ENCODE results near the gene IER3IP1.
A peak's percentile ranks its signal among the peaks of the same experiment; 100 is the strongest.
"Not testable (repeated sequence)": the region's sequence is repeated elsewhere in the genome, so short reads cannot be mapped to it uniquely, and the experiment has no call there.

IER3IP1 gene, protein sequence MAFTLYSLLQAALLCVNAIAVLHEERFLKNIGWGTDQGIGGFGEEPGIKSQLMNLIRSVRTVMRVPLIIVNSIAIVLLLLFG

DNA sequence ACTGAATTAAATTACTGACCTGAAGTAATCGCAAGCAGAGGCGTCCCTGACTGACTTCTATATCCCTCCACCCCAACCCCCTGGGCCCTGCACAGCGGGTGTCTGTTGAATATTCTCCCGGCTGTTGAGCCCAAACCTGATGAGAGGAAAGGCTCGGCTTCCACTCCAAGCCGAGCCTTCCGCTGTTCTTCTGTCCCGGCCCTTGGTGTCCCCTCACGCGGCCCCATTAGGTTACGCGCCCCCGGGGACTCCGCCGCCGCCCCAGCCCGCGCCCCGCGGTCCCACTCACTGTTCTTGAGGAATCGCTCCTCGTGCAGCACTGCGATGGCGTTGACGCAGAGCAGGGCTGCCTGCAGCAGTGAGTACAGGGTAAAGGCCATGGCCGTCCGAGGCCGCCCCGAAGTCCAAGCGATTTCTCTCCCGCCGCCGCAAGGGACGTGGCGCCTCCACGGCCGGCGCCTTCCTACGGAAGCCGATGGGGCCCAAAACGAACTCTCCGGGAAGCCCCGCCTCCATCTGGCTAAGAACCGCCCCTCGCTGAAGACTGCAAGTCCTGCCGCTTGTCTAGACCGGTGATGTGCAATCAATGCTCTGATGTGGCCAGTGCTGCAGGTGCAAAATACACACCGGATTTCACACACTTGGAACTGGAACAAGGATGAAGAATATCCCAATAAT lies at the start of gene IER3IP1:
IER3IP1 (minus strand) TSS at position 467 of the 678 bp plus-strand sequence; CDS start at position 380, 87 bp downstream.
- intact Hi-C loops (cut with micrococcal nuclease), result loop anchor here (1.0 kb wide), 1 partner anchor 26 kb away; the partner anchor contains the start of gene HDHD2
- peaks cover 10% of the 10 kb centered on the region for H3K27me3 Mint-ChIP-seq
- H3K4me1 Mint-ChIP-seq (ENCODE audit: low read depth), result no peaks in the 10 kb centered on the region
- peaks cover 2% of the 10 kb centered on the region for H3K9me3 Mint-ChIP-seq
- no peak within 1 kb of the TSS for H3K27ac Mint-ChIP-seq
- peaks cover 7% of the 10 kb centered on the region for H3K36me3 Mint-ChIP-seq (ENCODE audit: low read depth)
- H3K4me3 Mint-ChIP-seq, result no peak within 1 kb of the TSS

DNA sequence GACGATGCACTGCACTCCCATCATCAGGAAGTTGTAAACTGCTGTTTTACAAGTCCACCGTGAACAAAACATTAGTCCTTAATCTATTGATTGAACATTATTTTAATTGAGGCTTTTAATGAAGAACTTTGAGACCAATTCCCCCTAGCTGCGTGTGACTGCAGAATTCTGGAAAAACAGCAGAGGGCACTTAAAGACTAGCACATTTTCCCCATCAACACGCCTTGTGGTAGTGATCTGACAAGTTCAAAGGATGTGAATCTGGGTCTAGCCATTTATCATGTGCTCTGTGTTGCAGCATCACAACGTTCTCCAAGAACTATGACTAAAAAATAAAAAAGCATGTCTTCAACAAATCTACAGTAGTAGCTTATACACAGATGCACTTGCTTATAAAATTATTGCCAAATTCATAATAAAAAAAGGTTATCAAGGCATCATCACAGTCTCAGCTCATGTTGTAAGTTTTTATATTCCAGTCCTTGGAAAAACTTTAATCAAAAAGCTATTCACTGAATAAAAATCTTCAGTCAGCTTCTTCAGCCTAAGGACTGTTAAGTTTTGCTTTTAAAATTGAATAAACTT lies 39.5 kb upstream of the IER3IP1 start:
- H3K4me3 Mint-ChIP-seq, result no peak overlapping the region
- no peaks in the 10 kb centered on the region for H3K9me3 Mint-ChIP-seq
- H3K27ac Mint-ChIP-seq, result no peak overlapping the region
- intact Hi-C loops (cut with micrococcal nuclease), result no loop called here
- H3K4me1 Mint-ChIP-seq (ENCODE audit: low read depth), result no peaks in the 10 kb centered on the region
- H3K36me3 Mint-ChIP-seq (ENCODE audit: low read depth), result no peaks in the 10 kb centered on the region
- H3K27me3 Mint-ChIP-seq, result peaks cover 20% of the 10 kb centered on the region

DNA sequence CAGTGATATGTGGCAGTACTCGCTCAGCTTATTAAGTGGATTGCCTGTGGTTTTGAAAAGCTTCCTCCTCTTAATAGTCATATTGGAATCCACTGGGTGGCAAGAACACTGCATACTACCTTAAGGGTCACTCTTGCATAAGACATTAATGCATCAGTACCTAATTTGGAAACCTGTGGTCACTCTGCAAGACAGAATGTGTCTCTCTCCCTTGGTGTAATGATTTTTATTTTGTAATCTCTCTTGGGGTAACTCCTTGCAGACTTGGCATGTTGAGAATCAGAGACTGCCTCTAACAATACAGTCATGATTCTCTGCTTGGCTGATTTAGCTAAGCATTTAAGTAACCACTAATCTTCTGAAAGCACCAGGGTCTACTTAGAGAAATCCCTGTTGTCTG lies 33.0 kb upstream of the IER3IP1 start:
- intact Hi-C loops (cut with micrococcal nuclease), result no loop called here
- Mint-ChIP-seq H3K9me3 (no peaks in the 10 kb centered on the region), H3K27me3 (peaks cover 28% of the 10 kb centered on the region), H3K27ac (no peak overlapping the region), H3K4me1 (ENCODE audit: low read depth) (no peaks in the 10 kb centered on the region), H3K4me3 (no peak overlapping the region), H3K36me3 (ENCODE audit: low read depth) (no peaks in the 10 kb centered on the region)

DNA sequence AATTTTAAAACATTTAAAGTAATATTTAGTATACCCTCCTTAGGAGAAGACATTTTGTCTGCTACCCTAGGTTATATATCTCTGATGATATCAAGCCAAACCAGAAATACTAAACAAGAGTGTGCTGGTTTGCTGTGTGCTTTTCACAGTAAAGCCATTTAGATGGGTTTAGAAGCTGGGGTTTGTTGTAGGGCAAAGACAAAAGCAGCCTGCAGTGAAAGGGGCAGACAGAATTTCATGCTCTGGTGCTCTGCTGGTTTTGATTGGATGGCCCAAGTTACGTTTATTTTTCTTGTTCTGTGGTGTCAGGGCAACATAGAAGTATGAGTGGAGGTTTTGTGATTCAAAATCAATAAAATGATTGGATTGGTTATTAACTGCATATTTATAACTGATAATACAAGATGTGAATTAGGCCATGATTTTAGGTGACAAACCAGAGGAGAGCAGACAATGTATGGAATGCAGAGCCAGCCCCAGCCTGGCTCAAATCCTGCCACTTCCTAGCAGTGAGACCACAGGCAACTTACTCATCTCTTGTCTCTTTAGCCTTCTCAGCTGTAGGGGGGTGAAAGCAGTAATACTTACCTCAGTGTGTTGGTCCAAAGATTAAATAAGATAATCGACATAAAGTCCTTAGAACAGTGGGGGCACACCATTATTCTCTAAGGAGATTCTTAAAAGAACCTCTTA lies 30.9 kb upstream of the IER3IP1 start:
- no peak overlapping the region for H3K27ac Mint-ChIP-seq
- no peaks in the 10 kb centered on the region for H3K9me3 Mint-ChIP-seq
- H3K4me3 Mint-ChIP-seq, result no peak overlapping the region
- no peaks in the 10 kb centered on the region for H3K36me3 Mint-ChIP-seq (ENCODE audit: low read depth)
- H3K4me1 Mint-ChIP-seq (ENCODE audit: low read depth), result no peaks in the 10 kb centered on the region
- H3K27me3 Mint-ChIP-seq, result peaks cover 22% of the 10 kb centered on the region
- intact Hi-C loops (cut with micrococcal nuclease), result no loop called here

DNA sequence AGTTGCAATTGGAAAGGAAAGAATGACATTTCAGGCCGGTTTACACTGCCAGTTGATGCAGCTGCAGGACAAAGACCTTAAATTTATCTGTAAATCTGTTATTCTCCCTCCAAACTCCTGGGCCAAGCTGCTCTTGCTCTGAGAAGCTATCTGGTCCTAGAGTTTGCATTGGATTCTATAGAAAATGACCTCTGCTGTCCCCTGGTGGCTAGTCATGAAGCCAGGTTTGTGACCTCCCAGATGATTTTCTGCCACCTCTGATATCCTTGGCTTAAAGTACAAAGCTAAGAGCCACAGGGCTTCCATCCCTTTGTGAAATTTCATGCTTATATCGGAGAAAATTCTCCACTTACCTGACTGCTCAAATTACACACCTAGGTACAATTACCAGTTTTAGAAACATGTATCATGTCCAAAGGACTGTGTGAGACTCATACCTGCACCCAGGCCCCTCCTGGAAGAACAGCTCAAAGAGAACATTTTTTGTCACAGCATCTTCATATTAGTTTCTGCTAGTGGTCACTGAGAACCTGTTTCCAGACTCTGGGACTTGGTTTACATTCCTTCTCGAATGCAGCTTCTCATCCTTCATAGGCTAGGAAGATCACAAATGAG lies 28.9 kb upstream of the IER3IP1 start:
- Mint-ChIP-seq H3K27me3 (peaks cover 23% of the 10 kb centered on the region), H3K36me3 (ENCODE audit: low read depth) (no peaks in the 10 kb centered on the region), H3K27ac (no peak overlapping the region), H3K9me3 (no peaks in the 10 kb centered on the region), H3K4me1 (ENCODE audit: low read depth) (no peaks in the 10 kb centered on the region), H3K4me3 (no peak overlapping the region)
- intact Hi-C loops (cut with micrococcal nuclease), result loop anchor here (1.0 to 2.0 kb wide), 2 partner anchors 104 to 155 kb away; no protein-coding TSS in a partner anchor

DNA sequence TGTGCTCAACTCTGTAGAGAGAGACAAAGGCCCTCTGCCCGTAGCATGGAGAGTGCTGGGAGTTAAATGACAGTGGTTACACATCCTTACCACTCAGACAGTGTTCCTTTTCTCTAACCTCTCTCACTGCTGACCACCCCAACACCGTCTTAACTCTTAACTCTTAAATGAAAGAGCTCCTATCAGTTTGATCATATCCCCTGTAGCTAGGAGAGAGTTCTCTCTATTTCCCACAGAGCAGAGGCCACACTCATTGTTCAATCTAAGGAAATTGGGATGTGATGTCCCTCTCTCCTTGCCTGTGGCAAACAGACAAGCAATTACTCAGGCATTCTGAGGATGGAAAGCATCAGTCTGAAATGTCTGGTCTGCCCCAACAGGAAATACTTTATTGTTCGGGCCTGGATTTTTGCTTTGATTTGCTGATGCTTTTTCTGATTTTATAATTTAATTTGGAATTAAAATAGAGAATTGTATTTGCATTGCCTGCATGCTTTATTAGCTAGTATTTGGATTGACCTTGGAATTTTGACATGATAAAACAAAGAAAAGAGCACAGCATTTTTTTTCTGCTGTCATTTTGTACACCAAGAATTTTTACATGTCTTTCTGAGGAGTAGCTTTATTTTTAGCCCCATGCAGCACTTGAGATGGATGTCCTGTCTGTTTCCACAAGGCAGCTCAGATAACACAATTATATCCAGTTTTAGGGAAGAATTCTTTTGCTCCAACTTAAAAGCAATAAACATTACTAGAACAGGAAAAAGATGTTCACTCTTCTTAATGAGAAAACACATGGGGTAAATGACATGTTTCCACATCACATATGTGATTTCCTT lies 27.7 kb upstream of the IER3IP1 start:
- peaks cover 18% of the 10 kb centered on the region for H3K27me3 Mint-ChIP-seq
- H3K4me1 Mint-ChIP-seq (ENCODE audit: low read depth), result no peaks in the 10 kb centered on the region
- intact Hi-C loops (cut with micrococcal nuclease), result loop anchor here (2.0 kb wide), 1 partner anchor 103 kb away; no protein-coding TSS in a partner anchor
- no peaks in the 10 kb centered on the region for H3K36me3 Mint-ChIP-seq (ENCODE audit: low read depth)
- no peak overlapping the region for H3K27ac Mint-ChIP-seq
- H3K9me3 Mint-ChIP-seq, result no peaks in the 10 kb centered on the region
- no peak overlapping the region for H3K4me3 Mint-ChIP-seq

DNA sequence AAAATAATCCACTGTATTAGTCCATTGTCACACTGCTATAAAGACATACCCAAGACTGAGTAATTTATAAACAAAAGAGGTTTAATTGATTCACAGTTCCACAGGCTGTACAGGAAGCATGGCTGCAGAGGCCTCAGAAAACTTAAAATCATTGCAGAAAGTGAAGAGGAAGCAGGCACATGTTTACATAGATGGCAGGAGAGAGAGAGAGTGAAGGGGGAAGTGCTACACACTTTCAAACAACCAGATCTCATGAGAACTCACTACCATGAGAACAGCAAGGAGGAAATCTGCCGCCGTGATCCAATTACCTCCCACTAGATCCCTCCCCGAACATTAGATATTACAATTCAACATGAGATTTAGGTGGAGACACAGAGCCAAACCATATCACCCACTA lies 19.8 kb upstream of the IER3IP1 start:
- H3K36me3 Mint-ChIP-seq (ENCODE audit: low read depth); H3K27ac Mint-ChIP-seq; H3K4me3 Mint-ChIP-seq; H3K4me1 Mint-ChIP-seq (ENCODE audit: low read depth); H3K9me3 Mint-ChIP-seq; intact Hi-C loops (cut with micrococcal nuclease): not testable (repeated sequence)
- peaks cover 14% of the 10 kb centered on the region for H3K27me3 Mint-ChIP-seq

GRCh38 chr18:47191961-47192360 lies 15.8 kb upstream of the IER3IP1 start:
- no peaks in the 10 kb centered on the region for H3K36me3 Mint-ChIP-seq (ENCODE audit: low read depth)
- no peaks in the 10 kb centered on the region for H3K9me3 Mint-ChIP-seq
- no peak overlapping the region for H3K4me3 Mint-ChIP-seq
- intact Hi-C loops (cut with micrococcal nuclease), result no loop called here
- H3K27me3 Mint-ChIP-seq, result peaks cover 10% of the 10 kb centered on the region
- peaks cover 7% of the 10 kb centered on the region for H3K4me1 Mint-ChIP-seq (ENCODE audit: low read depth)
- H3K27ac Mint-ChIP-seq, result no peak overlapping the region

DNA sequence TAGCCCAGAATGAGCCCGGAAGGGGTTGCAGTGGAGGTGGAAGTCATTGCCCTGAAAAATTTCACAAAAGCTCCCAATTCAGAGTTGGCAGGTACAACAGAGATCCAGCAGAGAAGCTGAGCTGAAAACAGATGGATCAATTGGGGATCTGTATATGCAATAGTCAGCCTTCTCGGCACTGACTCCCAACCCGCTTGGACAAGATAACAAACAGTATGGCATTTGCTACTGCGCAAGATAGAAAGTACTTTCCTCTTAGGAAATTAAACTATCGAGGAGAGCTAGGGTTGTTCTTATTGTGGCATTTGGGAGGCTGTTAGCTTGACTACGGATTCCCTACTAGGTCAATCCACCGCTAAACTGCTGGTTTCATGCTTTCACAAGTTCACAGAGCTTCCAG lies 11.6 kb upstream of the IER3IP1 start:
- Mint-ChIP-seq H3K9me3 (peaks cover 13% of the 10 kb centered on the region), H3K4me1 (ENCODE audit: low read depth) (peaks cover 10% of the 10 kb centered on the region), H3K4me3 (no peak overlapping the region), H3K27ac (no peak overlapping the region), H3K27me3 (peaks cover 12% of the 10 kb centered on the region), H3K36me3 (ENCODE audit: low read depth) (no peaks in the 10 kb centered on the region)
- intact Hi-C loops (cut with micrococcal nuclease), result no loop called here

DNA sequence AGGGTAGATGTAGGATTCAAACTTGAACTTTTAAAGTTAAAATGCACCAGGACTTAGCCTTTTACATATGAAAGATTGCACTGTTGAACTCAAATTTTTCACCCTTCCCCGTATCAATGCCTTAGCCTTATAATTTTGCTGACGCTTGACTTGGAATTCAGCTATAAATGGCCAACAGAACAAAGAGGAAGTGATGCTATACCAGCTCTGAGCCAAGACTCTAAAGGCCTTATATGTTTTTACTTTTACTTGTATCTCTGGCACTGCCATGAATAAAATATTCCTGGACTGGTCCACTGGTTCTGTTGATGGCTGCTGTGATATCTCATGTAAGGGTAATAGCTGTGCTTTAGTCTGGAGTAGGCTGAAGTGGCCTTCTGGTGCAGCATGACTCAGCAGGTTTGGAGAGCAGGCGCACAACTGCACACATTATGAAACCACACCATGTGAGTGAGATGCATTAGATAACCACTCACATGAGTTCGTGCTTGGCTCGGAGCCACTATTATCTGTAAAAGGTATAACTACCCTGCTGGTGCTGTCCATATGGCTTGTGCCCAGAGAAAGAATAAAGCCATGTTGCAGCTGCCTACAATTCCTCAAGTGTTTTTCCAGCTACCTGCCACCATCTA lies 8.4 kb upstream of the IER3IP1 start:
- Mint-ChIP-seq H3K4me1 (ENCODE audit: low read depth) (peaks cover 10% of the 10 kb centered on the region), H3K27me3 (peaks cover 13% of the 10 kb centered on the region), H3K9me3 (peaks cover 24% of the 10 kb centered on the region), H3K27ac (peak overlapping the region; percentile 62), H3K4me3 (no peak overlapping the region), H3K36me3 (ENCODE audit: low read depth) (no peaks in the 10 kb centered on the region)
- intact Hi-C loops (cut with micrococcal nuclease), result no loop called here

- peaks cover 18% of the 10 kb centered on the region for H3K27me3 Mint-ChIP-seq
- H3K9me3 Mint-ChIP-seq, result peaks cover 24% of the 10 kb centered on the region
- H3K4me3 Mint-ChIP-seq; H3K27ac Mint-ChIP-seq; H3K36me3 Mint-ChIP-seq (ENCODE audit: low read depth); intact Hi-C loops (cut with micrococcal nuclease): not testable (repeated sequence)
- H3K4me1 Mint-ChIP-seq (ENCODE audit: low read depth), result peaks cover 10% of the 10 kb centered on the region
Observed at GRCh38 chr18:47182156-47182555, 6.0 kb upstream of the IER3IP1 start.

GRCh38 chr18:47180765-47181164 lies 4.6 kb upstream of the IER3IP1 start:
- Mint-ChIP-seq H3K4me1 (ENCODE audit: low read depth) (peaks cover 10% of the 10 kb centered on the region), H3K27me3 (peaks cover 16% of the 10 kb centered on the region), H3K27ac (no peak overlapping the region), H3K4me3 (no peak overlapping the region), H3K36me3 (ENCODE audit: low read depth) (peaks cover 3% of the 10 kb centered on the region), H3K9me3 (peaks cover 24% of the 10 kb centered on the region)
- intact Hi-C loops (cut with micrococcal nuclease), result no loop called here

DNA sequence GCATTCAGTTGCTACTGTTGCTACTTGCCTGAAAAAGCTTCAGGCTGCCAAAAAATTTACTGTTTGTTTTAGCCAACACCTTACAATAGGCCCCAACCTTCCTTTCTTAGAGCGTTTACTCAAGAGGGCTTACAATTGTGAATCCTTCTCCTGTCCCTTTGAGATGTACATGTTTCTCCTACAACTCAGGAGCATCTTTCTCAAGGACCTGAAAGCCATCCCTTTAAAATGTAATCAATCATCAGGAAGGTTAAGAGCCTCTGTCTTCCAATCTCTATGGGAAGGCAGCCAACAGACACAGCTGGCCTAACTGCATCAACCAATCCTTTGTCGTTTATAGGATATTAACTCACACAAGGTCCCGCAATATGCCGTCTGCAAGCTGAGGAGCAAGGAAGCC lies 3.4 kb upstream of the IER3IP1 start:
- Mint-ChIP-seq H3K27ac (no peak overlapping the region), H3K27me3 (peaks cover 15% of the 10 kb centered on the region), H3K4me1 (ENCODE audit: low read depth) (peaks cover 5% of the 10 kb centered on the region), H3K4me3 (no peak overlapping the region), H3K9me3 (peaks cover 17% of the 10 kb centered on the region), H3K36me3 (ENCODE audit: low read depth) (peaks cover 7% of the 10 kb centered on the region)
- intact Hi-C loops (cut with micrococcal nuclease), result no loop called here

Measured in dendritic cell treated with granulocyte-macrophage colony-stimulating factor and Interleukin-4, amounts not matched to agents 40 ng/mL and 50 ng/mL, for 4 days (primary cell).